GM04504 (cell line): ENCODE measurements around the gene PTMA.
A peak's percentile ranks its signal among the peaks of the same experiment; 100 is the strongest.
"Not testable (repeated sequence)": the region's sequence is repeated elsewhere in the genome, so short reads cannot be mapped to it uniquely, and the experiment has no call there.

Source experiments
- DNase-seq: peaks from one replicate; pipeline ENCODE4 v3.0.0-alpha.2; 2012; ENCODE audit warnings: low read depth

PTMA gene

GRCh38 chr2:231696004-231696367 lies 12.3 kb upstream of the PTMA start:
- DNase-seq = peak; percentile 87

DNA sequence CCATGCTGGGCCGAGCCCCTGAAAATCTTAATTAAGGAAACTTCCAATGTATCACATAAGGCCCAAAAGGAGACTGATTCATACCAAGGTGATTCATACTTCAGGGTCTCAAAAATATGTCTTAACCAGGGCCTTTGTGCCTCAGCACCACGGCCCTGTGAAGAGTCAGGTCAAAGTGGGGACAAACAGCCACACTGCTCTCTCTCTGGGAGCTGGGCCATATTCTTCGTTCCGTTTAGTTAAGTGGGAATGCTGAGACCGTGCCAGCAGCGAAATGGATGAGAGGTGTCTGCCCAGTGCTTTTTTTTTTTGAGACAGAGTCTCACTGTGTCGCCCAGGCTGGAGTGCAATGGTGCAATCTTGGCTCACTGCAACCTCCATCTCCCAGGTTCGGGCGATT lies 9.3 kb upstream of the PTMA start:
- no peak for DNase-seq

GRCh38 chr2:231701456-231702373 lies 6.6 kb upstream of the PTMA start:
- DNase-seq = no peak

DNA sequence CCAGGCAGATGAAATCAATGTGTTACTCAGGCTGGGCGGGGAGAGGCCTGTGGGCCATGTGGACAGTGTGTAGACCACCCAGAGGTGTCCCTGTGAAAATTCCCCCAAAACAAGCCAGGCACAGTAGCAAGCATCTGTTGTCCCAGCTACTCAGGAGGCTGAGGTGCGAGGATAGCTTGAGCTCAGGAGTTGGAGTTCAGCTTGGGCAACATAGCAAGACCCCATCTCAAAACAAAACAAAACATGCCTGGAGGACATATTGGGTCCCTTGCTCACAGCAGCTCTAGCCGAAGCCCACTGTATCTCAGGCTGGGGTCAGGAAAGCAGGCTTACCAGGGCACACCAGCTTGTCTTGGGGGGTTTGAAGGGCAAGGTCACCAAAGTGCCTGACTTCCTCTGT lies 4.3 kb upstream of the PTMA start:
- DNase-seq = no peak

- DNase-seq = peak; percentile 98
These were observed 1.3 kb upstream of the PTMA start for GRCh38 chr2:231706731-231707624.

- no peak for DNase-seq
These were observed 749 bp upstream of the PTMA start for GRCh38 chr2:231707625-231707926.

GRCh38 chr2:231708773-231709635 lies 679 bp downstream of the PTMA start:
- no peak for DNase-seq

- DNase-seq = no peak
These were observed 1.3 kb downstream of the PTMA start for GRCh38 chr2:231709636-231709980.

DNA sequence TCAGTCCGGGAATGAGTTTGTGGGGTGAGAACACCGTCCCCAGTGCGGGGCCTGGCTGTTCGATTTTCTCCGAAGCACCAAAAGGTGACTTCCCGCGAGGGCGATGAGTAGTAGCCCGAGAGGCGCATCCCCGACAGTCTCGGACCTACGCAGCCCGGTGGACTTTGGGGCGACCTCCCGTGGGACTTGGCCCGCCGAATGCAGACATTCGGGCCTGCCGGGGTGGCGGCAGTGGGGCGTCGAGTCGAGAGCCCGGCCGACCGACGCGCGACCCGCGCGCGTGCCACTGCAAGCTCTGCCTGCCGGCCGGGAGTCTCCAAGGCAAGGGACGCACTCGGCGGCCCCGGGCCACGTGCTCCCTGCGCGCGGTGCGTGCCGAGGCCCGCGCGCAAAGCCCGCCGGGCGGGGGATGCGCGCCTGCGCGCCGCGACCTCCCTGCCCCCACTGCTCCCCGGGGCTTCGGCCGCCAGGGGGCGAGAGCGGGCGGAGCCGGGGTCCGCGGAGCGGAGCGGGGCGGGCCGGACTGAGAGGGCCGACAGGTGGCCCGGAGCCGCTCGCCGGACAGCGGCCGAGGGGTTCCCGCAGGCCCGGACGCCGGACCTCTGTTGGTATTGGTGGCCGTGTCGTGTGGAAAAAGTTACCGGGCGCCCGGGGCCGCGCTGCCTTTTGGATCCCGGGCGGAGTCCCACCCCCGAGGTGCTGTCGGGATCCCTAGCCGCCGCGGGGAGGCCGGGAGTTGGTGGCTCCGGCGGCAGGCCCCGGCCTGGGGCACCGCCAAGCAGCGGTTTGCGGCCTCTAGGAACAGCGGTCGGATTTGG lies 1.9 kb downstream of the PTMA start:
- DNase-seq = peak; percentile 73

- no peak for DNase-seq
These were observed 2.7 kb downstream of the PTMA start for GRCh38 chr2:231710799-231711676.

- DNase-seq = no peak
These were observed 3.5 kb downstream of the PTMA start for GRCh38 chr2:231711677-231712450.

DNA sequence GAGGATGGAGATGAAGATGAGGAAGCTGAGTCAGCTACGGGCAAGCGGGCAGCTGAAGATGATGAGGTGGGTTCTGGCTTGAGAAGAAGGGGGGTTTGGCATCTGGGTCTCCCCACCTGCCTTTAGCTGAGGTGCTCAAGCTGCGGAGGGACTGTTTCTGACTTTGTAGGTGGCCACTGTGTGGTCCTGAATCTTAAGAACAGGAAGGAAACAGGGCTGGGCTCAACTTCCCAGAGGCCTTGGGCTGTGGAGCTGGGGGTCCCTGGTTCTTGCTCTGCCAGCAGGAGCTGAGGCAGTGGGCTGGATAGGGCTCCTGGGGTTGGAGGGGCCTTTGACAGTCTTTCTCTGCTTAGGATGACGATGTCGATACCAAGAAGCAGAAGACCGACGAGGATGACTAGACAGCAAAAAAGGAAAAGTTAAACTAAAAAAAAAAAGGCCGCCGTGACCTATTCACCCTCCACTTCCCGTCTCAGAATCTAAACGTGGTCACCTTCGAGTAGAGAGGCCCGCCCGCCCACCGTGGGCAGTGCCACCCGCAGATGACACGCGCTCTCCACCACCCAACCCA lies 4.2 kb downstream of the PTMA start:
- DNase-seq = not testable (repeated sequence)

DNA sequence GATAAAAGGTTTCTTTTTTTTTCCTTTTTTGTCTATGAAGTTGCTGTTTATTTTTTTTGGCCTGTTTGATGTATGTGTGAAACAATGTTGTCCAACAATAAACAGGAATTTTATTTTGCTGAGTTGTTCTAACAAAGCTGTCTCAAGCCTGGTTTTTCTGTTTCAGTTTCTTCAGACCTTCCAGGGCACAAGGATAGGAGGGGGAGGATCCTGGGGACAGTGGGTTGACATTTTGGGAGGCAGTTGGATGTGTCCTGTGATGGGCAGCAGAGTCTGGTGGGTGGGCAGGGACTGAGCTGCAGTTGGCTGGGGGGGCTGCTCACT lies 5.0 kb downstream of the PTMA start:
- DNase-seq = not testable (repeated sequence)

DNA sequence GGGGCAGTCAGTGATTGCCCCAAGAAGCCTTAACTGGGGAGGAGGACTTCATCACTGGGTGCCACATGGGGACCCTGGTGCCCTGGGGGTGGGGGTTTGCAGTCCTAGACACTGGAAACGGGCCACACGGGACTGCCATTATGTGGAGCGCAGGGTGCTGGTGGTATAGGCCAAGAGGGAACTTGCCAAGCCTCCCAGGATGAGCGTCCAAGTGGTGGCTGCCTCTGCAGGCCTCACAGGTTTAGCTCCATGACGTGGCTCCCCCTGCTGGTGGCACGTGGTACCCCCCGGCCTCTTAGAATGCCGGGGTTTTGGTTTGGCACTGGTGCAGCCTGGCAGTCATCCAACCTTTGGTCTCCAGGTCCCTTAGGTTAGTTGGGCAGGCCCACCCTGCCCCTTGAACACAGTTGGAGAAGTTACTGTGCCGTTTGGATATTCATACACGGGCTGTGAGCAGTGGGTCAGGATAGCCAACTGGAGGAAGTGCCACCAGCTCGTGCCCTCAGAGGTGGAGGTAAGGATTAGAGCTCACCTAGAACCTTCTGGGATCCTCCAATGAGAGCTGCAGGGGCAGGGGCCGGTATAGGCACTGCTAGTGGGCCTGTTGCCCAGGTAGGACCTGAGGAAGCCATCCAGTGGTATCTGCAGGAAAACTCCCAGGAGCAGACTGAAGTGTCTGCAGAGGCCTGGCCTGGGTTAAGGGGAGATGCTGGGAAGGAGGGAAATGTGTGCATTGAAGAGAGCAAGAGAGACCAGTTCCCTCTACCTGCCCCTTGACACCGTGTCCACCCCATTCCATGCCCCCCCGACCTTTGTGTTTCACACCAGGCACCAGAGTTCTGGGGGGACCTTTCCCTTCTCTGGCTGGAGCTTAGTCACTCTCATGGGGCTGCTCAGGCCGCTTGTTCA lies 5.7 kb downstream of the PTMA start:
- DNase-seq = peak; percentile 66

DNA sequence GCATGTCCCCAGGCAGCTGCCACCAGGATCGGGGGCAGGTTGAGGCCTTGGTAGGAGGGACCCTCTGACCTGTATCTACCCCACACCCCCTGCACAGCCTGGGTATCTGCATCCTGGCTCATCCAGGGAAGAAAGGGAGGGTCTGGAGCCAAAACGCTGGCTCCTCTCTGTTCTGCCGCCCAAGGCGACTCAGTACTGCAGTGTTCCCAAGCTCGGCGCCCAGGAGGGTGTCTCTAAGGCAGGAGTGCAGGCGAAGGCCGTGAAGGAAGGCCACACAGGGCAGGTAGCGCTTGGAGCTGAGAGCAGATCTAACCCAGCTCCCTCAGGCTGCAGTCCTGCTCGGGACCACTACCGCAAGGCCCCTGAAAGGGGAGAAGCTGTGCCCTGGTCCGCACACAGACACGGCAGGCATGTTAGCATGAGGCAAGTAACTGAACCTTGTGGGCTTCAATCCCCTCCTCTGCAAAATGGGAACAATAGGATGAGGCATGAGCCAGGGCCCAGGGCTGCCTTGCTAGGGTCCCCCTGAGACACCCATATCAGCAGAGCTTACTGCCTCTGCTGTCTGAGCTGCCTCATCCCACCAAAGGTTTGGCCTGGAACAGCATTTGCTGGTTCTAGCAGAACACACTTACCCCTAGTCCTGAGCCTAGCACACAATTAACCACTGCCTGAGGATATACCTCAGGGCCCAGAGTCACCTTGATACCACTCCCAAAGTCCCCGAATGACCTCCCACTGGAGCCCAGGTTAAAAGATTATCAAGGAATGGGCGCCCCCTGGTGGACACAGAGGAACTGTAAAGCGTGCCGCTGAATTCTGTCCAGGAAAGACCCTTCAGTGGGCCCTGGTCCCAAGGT lies 6.5 kb downstream of the PTMA start:
- no peak for DNase-seq

GRCh38 chr2:231715499-231715837 lies 7.1 kb downstream of the PTMA start:
- no peak for DNase-seq

GRCh38 chr2:231715988-231716616 lies 7.8 kb downstream of the PTMA start:
- no peak for DNase-seq
